Lower leg skin (tissue), 4 donors: ENCODE data around the gene RFPL3. TPM values are rescaled to one million over a fixed set of nuclear protein-coding genes. Genes with fewer than 3 reads are reported as not detected.

Experiments
- DNase-seq, 2 donors: peaks; one replicate each; pipeline ENCODE4 v3.0.0-alpha.2; 2019; ENCODE audit warnings: low spot score in 2 of 2
- H3K4me3 ChIP-seq: fragments of 200-600 bp; sonication (generic); 2 replicates; pipeline ENCODE4 v1.5.1; 2017; ENCODE audit warnings: mild to moderate bottlenecking, low read depth; ENCODE audit not compliant: poor library complexity, severe bottlenecking
- POLR2A ChIP-seq, 2 donors: fragments of 450-650 bp; IDR thresholded peaks; one replicate each; pipeline ENCODE4 v1.6.1; 2016 to 2017; ENCODE audit warnings: antibody characterized with exemption in 2 of 2, mild to moderate bottlenecking in 1 of 2, moderate library complexity in 1 of 2
- WGBS, 2 donors: methylation state at CpG; one replicate each; pipeline ENCODE4 v1.1.5; 2018; 5-methylcytosine and 5-hydroxymethylcytosine counted together
- intact Hi-C: fragments of 100-400 bp; cut with DNase I; formaldehyde crosslinking; loops from one replicate; pipeline ENCODE4 v1.15.0; 2023; ENCODE audit warnings: low total_unique reads
- total RNA-seq, 4 donors: library from RNA; depleted of rRNA; stranded (reverse); fragments of >200 nt; gene quantifications; one replicate each; pipeline ENCODE4 v1.1.0, GENCODE V29; 2016
- TF ChIP-seq, protein P1 (sequence below), 3 donors: fragments of 450-650 bp; IDR thresholded peaks; one replicate each; pipeline ENCODE4 v1.5.1; 2016; ENCODE audit warnings: antibody characterized with exemption in 3 of 3, mild to moderate bottlenecking in 3 of 3, moderate library complexity in 2 of 3

Gene RFPL3
- total RNA-seq, 4 donors from 2014 or later, result not detected

DNA sequence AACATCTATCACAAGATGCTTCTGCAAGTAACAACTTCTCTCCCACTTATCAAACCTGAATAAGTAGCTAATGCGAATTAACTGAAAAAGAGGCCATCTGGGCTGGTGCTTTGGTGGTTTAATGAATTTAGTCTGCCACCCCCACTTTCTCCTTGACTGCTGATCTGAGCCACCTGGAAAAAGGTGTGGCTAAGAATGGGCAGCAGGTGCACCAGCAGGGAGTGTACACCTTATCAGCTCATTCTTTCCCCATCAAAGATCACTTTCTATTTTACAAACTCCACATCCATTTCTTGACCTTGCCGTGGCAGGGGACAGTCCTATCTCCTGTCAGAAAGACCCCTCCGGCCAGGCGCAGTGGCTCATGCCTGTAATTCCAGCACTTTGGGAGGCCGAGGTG, 6.5 kb downstream of the RFPL3 start:
- TF ChIP-seq POLR2A (IDR thresholded peaks at IDR 0.05), result no peak
- TF ChIP-seq, protein P1, sequence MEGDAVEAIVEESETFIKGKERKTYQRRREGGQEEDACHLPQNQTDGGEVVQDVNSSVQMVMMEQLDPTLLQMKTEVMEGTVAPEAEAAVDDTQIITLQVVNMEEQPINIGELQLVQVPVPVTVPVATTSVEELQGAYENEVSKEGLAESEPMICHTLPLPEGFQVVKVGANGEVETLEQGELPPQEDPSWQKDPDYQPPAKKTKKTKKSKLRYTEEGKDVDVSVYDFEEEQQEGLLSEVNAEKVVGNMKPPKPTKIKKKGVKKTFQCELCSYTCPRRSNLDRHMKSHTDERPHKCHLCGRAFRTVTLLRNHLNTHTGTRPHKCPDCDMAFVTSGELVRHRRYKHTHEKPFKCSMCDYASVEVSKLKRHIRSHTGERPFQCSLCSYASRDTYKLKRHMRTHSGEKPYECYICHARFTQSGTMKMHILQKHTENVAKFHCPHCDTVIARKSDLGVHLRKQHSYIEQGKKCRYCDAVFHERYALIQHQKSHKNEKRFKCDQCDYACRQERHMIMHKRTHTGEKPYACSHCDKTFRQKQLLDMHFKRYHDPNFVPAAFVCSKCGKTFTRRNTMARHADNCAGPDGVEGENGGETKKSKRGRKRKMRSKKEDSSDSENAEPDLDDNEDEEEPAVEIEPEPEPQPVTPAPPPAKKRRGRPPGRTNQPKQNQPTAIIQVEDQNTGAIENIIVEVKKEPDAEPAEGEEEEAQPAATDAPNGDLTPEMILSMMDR (IDR thresholded peaks at IDR 0.05), result no peak
- no peak overlapping the region for H3K4me3 ChIP-seq
- intact Hi-C loops, result no loop called here
- 84 to 93% methylated on average over 5 of the region's 5 CpGs for WGBS, 2 donors
- no peak for DNase-seq

DNA sequence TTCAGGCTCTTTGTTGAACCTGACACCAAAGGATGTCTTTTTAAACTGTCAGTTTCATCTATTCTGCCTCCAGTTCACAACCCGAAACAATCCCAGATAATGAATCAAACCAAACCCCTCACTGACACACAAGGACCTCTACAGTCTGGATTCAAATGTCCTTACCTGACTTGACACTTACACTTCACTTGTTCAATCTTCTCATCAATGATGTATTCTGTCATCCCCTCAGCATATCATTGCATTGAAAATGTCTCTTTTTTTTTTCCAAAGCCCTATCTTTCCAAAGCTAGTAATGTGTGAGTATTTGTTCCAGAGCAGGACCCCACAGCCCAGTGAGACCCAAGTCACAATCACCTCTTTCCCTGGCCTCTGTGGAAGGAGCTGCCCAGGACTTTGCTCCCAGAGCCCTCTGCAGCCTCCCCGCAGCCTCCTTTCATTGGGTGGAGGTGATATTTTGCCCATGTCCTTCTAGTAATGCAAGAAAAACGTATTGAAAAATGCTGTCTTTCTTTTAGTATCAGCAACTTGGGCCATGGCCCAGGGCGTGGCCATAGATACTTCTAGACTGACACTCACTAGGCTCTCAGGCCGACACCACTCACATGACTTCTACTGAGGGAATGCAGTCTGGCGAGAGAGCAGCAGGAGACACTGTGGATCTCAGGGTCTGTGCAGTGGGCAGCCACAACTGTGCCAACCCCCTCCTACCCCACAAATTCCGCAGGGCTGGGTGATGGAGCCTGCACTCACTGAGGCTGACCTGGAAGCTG, 18.2 kb downstream of the RFPL3 start:
- 78 to 80% methylated on average over 7 of the region's 7 CpGs for WGBS, 2 donors

DNA sequence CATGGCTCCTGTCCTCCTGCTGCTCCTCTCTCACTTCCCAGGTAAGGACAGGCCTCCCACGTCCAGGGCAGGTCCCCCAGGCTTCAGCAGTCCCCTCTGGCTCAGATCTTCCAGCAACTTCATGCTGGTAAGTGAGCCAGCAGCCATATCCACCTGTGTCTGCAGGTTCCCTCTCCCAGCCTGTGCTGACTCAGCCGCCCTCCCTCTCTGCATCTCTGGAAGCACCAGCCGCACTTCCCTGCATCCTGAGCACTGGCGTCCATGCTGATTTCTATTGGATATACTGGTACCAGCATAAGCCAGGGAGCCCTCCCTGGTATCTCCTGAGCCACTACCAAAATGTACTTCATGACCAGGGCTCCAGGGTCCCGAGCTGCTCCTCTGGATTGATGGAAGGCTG, 19.0 kb downstream of the RFPL3 start:
- TF ChIP-seq, protein P1 (IDR thresholded peaks at IDR 0.05), result no peak
- TF ChIP-seq POLR2A (IDR thresholded peaks at IDR 0.05), result no peak
- DNase-seq, result no peak
- H3K4me3 ChIP-seq, result no peak overlapping the region
- intact Hi-C loops, result no loop called here
- 71 to 85% methylated on average over 5 of the region's 5 CpGs for WGBS, 2 donors

More for the DNA sequence above, 18.2 kb downstream of the RFPL3 start:
- no peak overlapping the region for H3K4me3 ChIP-seq
- DNase-seq, result no peak
- TF ChIP-seq POLR2A (IDR thresholded peaks at IDR 0.05), result no peak
- TF ChIP-seq, protein P1 (IDR thresholded peaks at IDR 0.05), result no peak
- intact Hi-C loops, result no loop called here

DNA sequence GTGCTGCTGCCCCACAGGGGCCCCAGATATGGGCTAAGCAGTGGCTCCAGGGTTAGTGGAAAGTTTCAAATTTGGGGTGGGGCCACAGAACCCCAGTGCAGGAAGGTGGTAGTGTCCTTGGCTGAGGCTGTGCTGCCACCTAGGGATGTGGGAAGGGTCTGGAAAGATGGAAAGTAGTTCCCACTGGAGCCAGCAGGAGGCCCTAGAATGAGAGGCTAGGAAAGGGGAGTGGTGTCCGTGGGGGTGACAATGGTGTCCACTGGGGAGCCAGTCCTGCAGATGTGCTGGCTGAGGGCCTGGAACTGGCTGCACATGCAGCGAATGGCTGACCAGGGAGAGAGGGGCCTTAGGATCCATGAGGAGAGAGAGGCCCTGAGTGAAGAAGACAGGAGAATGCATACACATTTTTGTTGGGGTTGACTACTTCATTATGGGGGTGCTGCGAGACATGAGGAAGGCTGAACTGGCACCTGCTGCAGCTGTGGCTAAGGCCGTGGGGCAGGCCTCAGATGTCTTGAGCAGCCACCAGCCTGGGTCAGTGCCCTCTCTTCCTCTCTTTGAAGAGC, 21.1 kb downstream of the RFPL3 start:
- 55 to 68% methylated on average over 4 of the region's 4 CpGs for WGBS, 2 donors
- intact Hi-C loops, result no loop called here
- DNase-seq, result no peak
- no peak overlapping the region for H3K4me3 ChIP-seq
- TF ChIP-seq, protein P1 (IDR thresholded peaks at IDR 0.05), result no peak
- no peak for TF ChIP-seq POLR2A (IDR thresholded peaks at IDR 0.05)

DNA sequence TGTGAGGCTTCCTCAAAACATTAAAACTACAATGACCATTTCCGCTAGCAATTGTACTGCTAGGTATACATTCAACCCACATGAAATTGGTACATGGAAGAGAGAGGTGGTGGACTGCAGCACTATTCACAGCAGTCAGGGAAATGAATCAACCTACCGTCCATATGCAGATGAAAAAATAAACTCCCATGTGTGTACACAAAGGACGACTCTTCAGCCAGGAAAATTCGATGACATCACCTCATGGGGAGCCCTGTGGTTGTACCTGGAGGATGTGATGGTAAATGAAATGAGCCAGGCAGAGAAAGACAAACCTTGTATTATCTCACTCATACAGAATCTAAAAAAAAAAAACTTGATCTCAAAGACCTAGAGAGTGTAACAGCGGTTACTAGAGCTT, 23.3 kb downstream of the RFPL3 start:
- WGBS, 2 donors, result 70 to 72% methylated on average over 5 of the region's 5 CpGs
- TF ChIP-seq, protein P1 (IDR thresholded peaks at IDR 0.05), result no peak
- TF ChIP-seq POLR2A (IDR thresholded peaks at IDR 0.05), result no peak
- intact Hi-C loops, result no loop called here
- DNase-seq, result no peak
- H3K4me3 ChIP-seq, result no peak overlapping the region
